RPMI7951 (cell line): Measurements from ENCODE around the gene RRP9. TPM values are rescaled to one million over a fixed set of nuclear protein-coding genes. Genes with fewer than 3 reads are reported as not detected.

Experiments used
- DNase-seq: peaks from one replicate; pipeline ENCODE4 v3.0.0-alpha.2; 2012; ENCODE audit warnings: low read depth
- total RNA-seq: library from RNA; depleted of rRNA; stranded (reverse); fragments of >200 nt; shearing (Covaris generic); gene quantifications from 2 replicates; pipeline ENCODE4 v1.2.3, GENCODE V29; 2014

RRP9 gene
- total RNA-seq, 1 experiment from 2014 or later = 29.0 TPM

GRCh38 chr3:51971350-51971749 is 29.6 kb upstream of the RRP9 start:
- DNase-seq = no peak

GRCh38 chr3:51970606-51971300 is 29.0 kb upstream of the RRP9 start:
- DNase-seq = no peak

GRCh38 chr3:51969841-51970240 is 28.1 kb upstream of the RRP9 start:
- DNase-seq = no peak

- no peak for DNase-seq
Measured at GRCh38 chr3:51968883-51969678, 27.4 kb upstream of the RRP9 start.

- DNase-seq = peak; percentile 33
Measured at GRCh38 chr3:51968170-51968775, 26.6 kb upstream of the RRP9 start.

- DNase-seq = peak; percentile 68
Measured at GRCh38 chr3:51967384-51968169, 25.9 kb upstream of the RRP9 start, which contains the start of gene PCBP4. PCBP4 (minus strand) TSS chr3:51967454; CDS start chr3:51961240, 6,214 bp downstream.

- DNase-seq = no peak
Measured at GRCh38 chr3:51966922-51967383, 25.2 kb upstream of the RRP9 start.

GRCh38 chr3:51966486-51966885 is 24.8 kb upstream of the RRP9 start:
- DNase-seq = no peak

- no peak for DNase-seq
Measured at GRCh38 chr3:51966016-51966415, 24.3 kb upstream of the RRP9 start.

GRCh38 chr3:51964521-51964920 is 22.8 kb upstream of the RRP9 start:
- DNase-seq = no peak

GRCh38 chr3:51963951-51964451 is 22.3 kb upstream of the RRP9 start:
- DNase-seq = no peak

GRCh38 chr3:51962854-51963530 is 21.3 kb upstream of the RRP9 start:
- no peak for DNase-seq

GRCh38 chr3:51961602-51962569 is 20.2 kb upstream of the RRP9 start:
- no peak for DNase-seq

- no peak for DNase-seq
Measured at GRCh38 chr3:51961011-51961410, 19.3 kb upstream of the RRP9 start.

GRCh38 chr3:51960386-51960785 is 18.7 kb upstream of the RRP9 start:
- DNase-seq = no peak

- DNase-seq = no peak
Measured at GRCh38 chr3:51959651-51960050, 17.9 kb upstream of the RRP9 start.

- no peak for DNase-seq
Measured at GRCh38 chr3:51958603-51959521, 17.2 kb upstream of the RRP9 start.

- DNase-seq = no peak
Measured at GRCh38 chr3:51957520-51958205, 16.0 kb upstream of the RRP9 start.
